Endothelial cell of umbilical vein (primary cell): ENCODE results near the gene KRABD2.

Experiments used
- BruUV-seq: library from RNA; stranded (reverse); fragments of 400-500 nt; replicated peaks from 2 replicates; lab custom pipeline; 2021; lab: Mats Ljungman, UMichigan
- CTCF ChIA-PET: fragments of 300-600, 350-600 bp; sonication (Branson Sonifier 250); formaldehyde crosslinking; loops from one replicate; lab custom pipeline; 2021; ENCODE audit warnings: antibody characterized with exemption, inconsistent platforms; lab: Charles Lee
- POLR2A ChIA-PET: fragments of 300-600, 350-600 bp; sonication (Branson Sonifier 250); formaldehyde crosslinking; loops from one replicate; lab custom pipeline; 2021; ENCODE audit warnings: antibody characterized with exemption, inconsistent platforms; lab: Charles Lee
- DNase-seq: peaks from one replicate; pipeline ENCODE4 v3.0.0-alpha.2; 2011; ENCODE audit warnings: low read depth, low spot score
- FAIRE-seq: peaks from 2 replicates; lab custom pipeline; 2011; peaks lifted over from hg19 to GRCh38; lab: Jason Lieb, UNC
- H2AFZ ChIP-seq: 2 replicates; pipeline ENCODE4 v1.6.0; 2012; ENCODE audit warnings: low read depth, low read length, control low read depth, inconsistent platforms
- H3K27ac ChIP-seq: 2 replicates; pipeline ENCODE4 v1.5.1; 2011; ENCODE audit warnings: low read depth, mild to moderate bottlenecking, control low read depth, low read length, moderate library complexity; ENCODE audit not compliant: insufficient read depth
- H3K27me3 ChIP-seq, 2 experiments: 2 replicates each; pipeline versions ENCODE4 v1.6.0 to v1.6.1; 2011; ENCODE audit warnings: low read length in 2 of 2, mixed read lengths in 1 of 2; ENCODE audit not compliant: control insufficient read depth in 2 of 2, insufficient read depth in 2 of 2
- H3K36me3 ChIP-seq, 2 experiments: 2 replicates in 1 of 2; 3 replicates in 1 of 2; pipeline ENCODE4 v1.5.1; 2011; ENCODE audit warnings: low read length in 2 of 2, mild to moderate bottlenecking in 1 of 2, moderate library complexity in 1 of 2; ENCODE audit not compliant: control insufficient read depth in 2 of 2, insufficient read depth in 2 of 2; ENCODE audit errors: extremely low read depth in 1 of 2
- H3K4me1 ChIP-seq: 3 replicates; pipeline ENCODE4 v1.5.1; 2011; ENCODE audit warnings: mild to moderate bottlenecking, low read length; ENCODE audit not compliant: control insufficient read depth, insufficient read depth; ENCODE audit errors: extremely low read depth
- H3K4me2 ChIP-seq: 2 replicates; pipeline ENCODE4 v1.6.1; 2011; ENCODE audit warnings: low read length, control low read depth, mixed read lengths; ENCODE audit not compliant: insufficient read depth
- H3K4me3 ChIP-seq, 3 experiments: fragments of 200-600 bp in 1 of 3; sonication (generic), shearing (Covaris generic) in 1 of 3; replicated peaks in 1 of 3; 2 replicates each; pipeline ENCODE4 v1.5.1; 2011 to 2016; ENCODE audit warnings: control low read depth in 3 of 3, low read length in 3 of 3, mild to moderate bottlenecking in 2 of 3, inconsistent platforms in 1 of 3, low read depth in 1 of 3, moderate library complexity in 1 of 3; ENCODE audit not compliant: insufficient read depth in 1 of 3
- H3K79me2 ChIP-seq: 2 replicates; pipeline ENCODE4 v1.6.0; 2012; ENCODE audit warnings: low read length, inconsistent platforms; ENCODE audit not compliant: control insufficient read depth, insufficient read depth
- H3K9ac ChIP-seq: replicated peaks from 2 replicates; pipeline ENCODE3; 2011; ENCODE audit warnings: low read length, control low read depth; ENCODE audit not compliant: insufficient read depth; ENCODE audit errors: extremely low read depth
- H3K9me1 ChIP-seq: replicated peaks from 3 replicates; pipeline ENCODE4 v1.6.0; 2011; ENCODE audit warnings: mild to moderate bottlenecking, low read length; ENCODE audit not compliant: control insufficient read depth, insufficient read depth; ENCODE audit errors: extremely low read depth
- H3K9me3 ChIP-seq: replicated peaks from 2 replicates; pipeline ENCODE4 v1.5.1; 2012; ENCODE audit warnings: low read length, inconsistent platforms; ENCODE audit not compliant: control insufficient read depth, insufficient read depth
- H4K20me1 ChIP-seq: replicated peaks from 2 replicates; pipeline ENCODE3; 2011; ENCODE audit warnings: mild to moderate bottlenecking, low read length; ENCODE audit not compliant: control insufficient read depth, insufficient read depth; ENCODE audit errors: extremely low read depth
- EZH2 ChIP-seq: IDR thresholded peaks from 2 replicates; pipeline ENCODE4 v1.6.1; 2012; ENCODE audit warnings: borderline replicate concordance, low read depth, mild to moderate bottlenecking, moderate library complexity, low read length, inconsistent platforms; ENCODE audit not compliant: severe bottlenecking
- FOS ChIP-seq: IDR thresholded peaks from 2 replicates; pipeline ENCODE4 v1.6.1; 2011; ENCODE audit warnings: mild to moderate bottlenecking, low read length, moderate library complexity, borderline replicate concordance; ENCODE audit not compliant: insufficient read depth
- GATA2 ChIP-seq: IDR thresholded peaks from 2 replicates; pipeline ENCODE4 v1.7.0; 2011; ENCODE audit warnings: low read depth, mild to moderate bottlenecking, moderate library complexity, mixed read lengths, low read length; ENCODE audit not compliant: insufficient read length, insufficient read depth
- JUN ChIP-seq: IDR thresholded peaks from 2 replicates; pipeline ENCODE4 v1.6.1; 2011; ENCODE audit warnings: borderline replicate concordance, low read depth; ENCODE audit not compliant: insufficient read length, insufficient read depth
- MYC ChIP-seq: IDR thresholded peaks from one replicate; pipeline ENCODE4 v1.6.1; 2011; ENCODE audit warnings: mild to moderate bottlenecking, low read depth, low read length
- POLR2A ChIP-seq: IDR thresholded peaks from 2 replicates; pipeline ENCODE4 v1.6.1; 2012; ENCODE audit warnings: low read depth, mild to moderate bottlenecking, control low read depth, low read length
- POLR2AphosphoS5 ChIP-seq: IDR thresholded peaks from 2 replicates; pipeline ENCODE4 v1.6.1; 2012; ENCODE audit warnings: low read depth, mild to moderate bottlenecking, control low read depth, low read length, moderate library complexity; ENCODE audit not compliant: insufficient read depth
- dilution Hi-C: fragments of 300-500 bp; cut with MboI; formaldehyde crosslinking; loops from one replicate; pipeline ENCODE4 v1.15.0; 2019; ENCODE audit warnings: low sequenced_read_pairs; ENCODE audit not compliant: extremely low pct_ligation_motif_present
- intact Hi-C: fragments of 100-400 bp; cut with micrococcal nuclease; formaldehyde crosslinking; loops from one replicate; pipeline ENCODE4 v1.10.0; 2022
- TF ChIP-seq, protein P1 (sequence below): IDR thresholded peaks from 2 replicates; pipeline ENCODE4 v1.6.1; 2011; ENCODE audit not compliant: insufficient read depth, insufficient read length
- TF ChIP-seq, protein P2 (sequence below), 2 donors: IDR thresholded peaks; 1 replicate in 1 of 2; 2 replicates in 1 of 2; pipeline ENCODE4 v1.5.1; 2011; ENCODE audit warnings: low read length in 2 of 2, mild to moderate bottlenecking in 2 of 2, moderate library complexity in 2 of 2, control low read depth in 1 of 2, inconsistent platforms in 1 of 2, low read depth in 1 of 2; ENCODE audit not compliant: insufficient read depth in 1 of 2; ENCODE audit errors: extremely low read depth in 1 of 2

Gene KRABD2

DNA sequence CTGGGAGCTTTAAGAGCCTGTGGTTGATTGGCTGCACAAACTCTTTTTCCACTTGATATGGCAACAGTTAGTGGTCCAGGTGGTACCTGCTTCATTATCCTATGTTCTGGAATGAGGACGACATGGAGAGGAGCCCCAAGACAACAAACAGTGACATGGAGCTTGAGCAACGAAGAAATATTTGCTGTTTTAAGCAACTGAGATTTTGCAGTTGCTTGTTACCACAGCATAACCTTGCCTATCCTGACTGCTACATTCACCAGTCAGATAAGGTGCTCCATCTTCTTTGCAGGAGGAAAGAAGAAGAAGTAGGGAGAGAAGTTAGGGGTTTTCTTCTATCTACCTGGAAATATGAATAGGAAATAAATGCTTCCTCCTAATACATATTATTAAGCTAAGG, 44.4 kb downstream of the KRABD2 start:
- BruUV-seq, result no TSS peak
- no peaks in the 10 kb centered on the region for H4K20me1 ChIP-seq
- H3K9ac ChIP-seq, result no peak overlapping the region
- H3K27ac ChIP-seq, result no peak overlapping the region
- no peak overlapping the region for H2AFZ ChIP-seq
- peaks cover 0 to 1% of the 10 kb centered on the region in 2 experiments for H3K27me3 ChIP-seq
- peaks cover 5% of the 10 kb centered on the region for H3K4me1 ChIP-seq
- H3K9me3 ChIP-seq, result no peaks in the 10 kb centered on the region
- POLR2A ChIA-PET, result no interaction called here
- DNase-seq (no peak), FAIRE-seq (no peak)
- no peaks in the 10 kb centered on the region for H3K36me3 ChIP-seq
- CTCF ChIA-PET, result interaction anchor here (1.0 kb wide), 1 partner anchor 14 kb away, joined by 3 read pairs; no protein-coding TSS in a partner anchor
- dilution Hi-C loops (no loop called here), intact Hi-C loops (loop anchor here (10.0 kb wide), 1 partner anchor 1207 kb away; no protein-coding TSS in a partner anchor)
- no peak overlapping the region for H3K4me2 ChIP-seq
- no peak overlapping the region for H3K4me3 ChIP-seq
- no peaks in the 10 kb centered on the region for H3K79me2 ChIP-seq
- no peak for TF ChIP-seq JUN
- TF ChIP-seq MYC, result no peak
- TF ChIP-seq, protein P1, sequence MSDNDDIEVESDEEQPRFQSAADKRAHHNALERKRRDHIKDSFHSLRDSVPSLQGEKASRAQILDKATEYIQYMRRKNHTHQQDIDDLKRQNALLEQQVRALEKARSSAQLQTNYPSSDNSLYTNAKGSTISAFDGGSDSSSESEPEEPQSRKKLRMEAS, result no peak
- no peak for TF ChIP-seq POLR2AphosphoS5
- no peak for TF ChIP-seq EZH2
- no peak for TF ChIP-seq GATA2
- no peak for TF ChIP-seq POLR2A
- TF ChIP-seq, protein P2, sequence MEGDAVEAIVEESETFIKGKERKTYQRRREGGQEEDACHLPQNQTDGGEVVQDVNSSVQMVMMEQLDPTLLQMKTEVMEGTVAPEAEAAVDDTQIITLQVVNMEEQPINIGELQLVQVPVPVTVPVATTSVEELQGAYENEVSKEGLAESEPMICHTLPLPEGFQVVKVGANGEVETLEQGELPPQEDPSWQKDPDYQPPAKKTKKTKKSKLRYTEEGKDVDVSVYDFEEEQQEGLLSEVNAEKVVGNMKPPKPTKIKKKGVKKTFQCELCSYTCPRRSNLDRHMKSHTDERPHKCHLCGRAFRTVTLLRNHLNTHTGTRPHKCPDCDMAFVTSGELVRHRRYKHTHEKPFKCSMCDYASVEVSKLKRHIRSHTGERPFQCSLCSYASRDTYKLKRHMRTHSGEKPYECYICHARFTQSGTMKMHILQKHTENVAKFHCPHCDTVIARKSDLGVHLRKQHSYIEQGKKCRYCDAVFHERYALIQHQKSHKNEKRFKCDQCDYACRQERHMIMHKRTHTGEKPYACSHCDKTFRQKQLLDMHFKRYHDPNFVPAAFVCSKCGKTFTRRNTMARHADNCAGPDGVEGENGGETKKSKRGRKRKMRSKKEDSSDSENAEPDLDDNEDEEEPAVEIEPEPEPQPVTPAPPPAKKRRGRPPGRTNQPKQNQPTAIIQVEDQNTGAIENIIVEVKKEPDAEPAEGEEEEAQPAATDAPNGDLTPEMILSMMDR (IDR thresholded peaks at IDR 0.05; ENCODE audit: extremely low read depth in 1 of 2, insufficient read depth in 1 of 2, low read depth in 1 of 2, low read length in 2 of 2), result no peak
- TF ChIP-seq FOS, result no peak
- no peaks in the 10 kb centered on the region for H3K9me1 ChIP-seq
